Gastrocnemius medialis (tissue), 4 donors: ENCODE measurements around the gene ABCC8.

Experiments
- CTCF ChIP-seq, 5 experiments: fragments of 450-650 bp in 3 of 5; fragments of 200-600 bp in 2 of 5; sonication (generic) in 2 of 5; IDR thresholded peaks in 4 of 5; conservative IDR thresholded peaks in 1 of 5; 1 replicate in 4 of 5; 2 replicates in 1 of 5; pipeline ENCODE4 v1.5.1; 2016 to 2019; ENCODE audit warnings: antibody characterized with exemption in 5 of 5, mild to moderate bottlenecking in 3 of 5, moderate library complexity in 3 of 5
- POLR2A ChIP-seq, 2 donors: fragments of 450-650 bp; IDR thresholded peaks; one replicate each; pipeline ENCODE4 v1.6.1; 2017; ENCODE audit warnings: antibody characterized with exemption in 2 of 2, mild to moderate bottlenecking in 2 of 2, moderate library complexity in 2 of 2

- TF ChIP-seq CTCF (IDR thresholded peaks at IDR 0.05 in 4 of 5, conservative IDR thresholded peaks at IDR 0.05 in 1 of 5), result no peak
- TF ChIP-seq POLR2A (IDR thresholded peaks at IDR 0.05), result no peak
Observed at GRCh38 chr11:17430616-17431015, 46.0 kb downstream of the ABCC8 start.
